IMR-90 (cell line): ENCODE measurements around the gene SLC52A1.

Experiments used
- BHLHE40 ChIP-seq: fragments of 150-350 bp; IDR thresholded peaks from 2 replicates; pipeline ENCODE4 v1.6.1; 2016; ENCODE audit warnings: mild to moderate bottlenecking, low read depth, low read length
- CEBPB ChIP-seq: IDR thresholded peaks from 2 replicates; pipeline ENCODE4 v1.6.1; 2012; ENCODE audit warnings: low read depth, low read length, improper control_type of control experiment
- MAFK ChIP-seq: IDR thresholded peaks from 2 replicates; pipeline ENCODE4 v1.6.1; 2012; ENCODE audit warnings: low read depth, low read length, improper control_type of control experiment
- MAZ ChIP-seq: IDR thresholded peaks from 2 replicates; pipeline ENCODE4 v1.6.1; 2012; ENCODE audit warnings: low read depth, mild to moderate bottlenecking, low read length, improper control_type of control experiment, moderate library complexity, borderline replicate concordance
- MXI1 ChIP-seq: IDR thresholded peaks from 2 replicates; pipeline ENCODE4 v1.6.1; 2012; ENCODE audit warnings: low read depth, mild to moderate bottlenecking, low read length, moderate library complexity, borderline replicate concordance
- POLR2A ChIP-seq: IDR thresholded peaks from 2 replicates; pipeline ENCODE4 v1.6.1; 2012; ENCODE audit warnings: mild to moderate bottlenecking, low read depth, low read length
- RAD21 ChIP-seq: IDR thresholded peaks from 2 replicates; pipeline ENCODE4 v1.6.1; 2012; ENCODE audit warnings: low read length, improper control_type of control experiment
- RFX5 ChIP-seq: IDR thresholded peaks from 2 replicates; pipeline ENCODE4 v1.8.0; 2012; ENCODE audit warnings: low read depth, mild to moderate bottlenecking, low read length, moderate library complexity
- SMC3 ChIP-seq: fragments of 150-350 bp; IDR thresholded peaks from 2 replicates; pipeline ENCODE4 v1.6.1; 2016; ENCODE audit warnings: low read depth, mild to moderate bottlenecking, antibody characterized with exemption, low read length, moderate library complexity
- USF2 ChIP-seq: fragments of 150-350 bp; IDR thresholded peaks from 2 replicates; pipeline ENCODE4 v1.6.1; 2017; ENCODE audit warnings: mild to moderate bottlenecking, antibody characterized with exemption, low read length, low read depth
- TF ChIP-seq, protein P1 (sequence below): conservative IDR thresholded peaks from 2 replicates; pipeline ENCODE4 v1.5.1; 2012; ENCODE audit warnings: mild to moderate bottlenecking, low read depth, low read length, improper control_type of control experiment

- TF ChIP-seq, protein P1, sequence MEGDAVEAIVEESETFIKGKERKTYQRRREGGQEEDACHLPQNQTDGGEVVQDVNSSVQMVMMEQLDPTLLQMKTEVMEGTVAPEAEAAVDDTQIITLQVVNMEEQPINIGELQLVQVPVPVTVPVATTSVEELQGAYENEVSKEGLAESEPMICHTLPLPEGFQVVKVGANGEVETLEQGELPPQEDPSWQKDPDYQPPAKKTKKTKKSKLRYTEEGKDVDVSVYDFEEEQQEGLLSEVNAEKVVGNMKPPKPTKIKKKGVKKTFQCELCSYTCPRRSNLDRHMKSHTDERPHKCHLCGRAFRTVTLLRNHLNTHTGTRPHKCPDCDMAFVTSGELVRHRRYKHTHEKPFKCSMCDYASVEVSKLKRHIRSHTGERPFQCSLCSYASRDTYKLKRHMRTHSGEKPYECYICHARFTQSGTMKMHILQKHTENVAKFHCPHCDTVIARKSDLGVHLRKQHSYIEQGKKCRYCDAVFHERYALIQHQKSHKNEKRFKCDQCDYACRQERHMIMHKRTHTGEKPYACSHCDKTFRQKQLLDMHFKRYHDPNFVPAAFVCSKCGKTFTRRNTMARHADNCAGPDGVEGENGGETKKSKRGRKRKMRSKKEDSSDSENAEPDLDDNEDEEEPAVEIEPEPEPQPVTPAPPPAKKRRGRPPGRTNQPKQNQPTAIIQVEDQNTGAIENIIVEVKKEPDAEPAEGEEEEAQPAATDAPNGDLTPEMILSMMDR = no peak
- TF ChIP-seq POLR2A = no peak
- no peak for TF ChIP-seq SMC3
- TF ChIP-seq BHLHE40 = no peak
- no peak for TF ChIP-seq CEBPB
- no peak for TF ChIP-seq USF2
- no peak for TF ChIP-seq MAZ
- TF ChIP-seq RFX5 = no peak
- no peak for TF ChIP-seq MXI1
- no peak for TF ChIP-seq RAD21
- no peak for TF ChIP-seq MAFK
Measured at GRCh38 chr17:4994081-4994595, 41.1 kb downstream of the SLC52A1 start.
